Ascending aorta (tissue), 2 donors: ENCODE measurements around the gene STIM1. TPM values are rescaled to one million over a fixed set of nuclear protein-coding genes. Genes with fewer than 3 reads are reported as not detected.

Source experiments
- DNase-seq, 2 donors: peaks; one replicate each; pipeline ENCODE4 v3.0.0-alpha.2; 2019; ENCODE audit warnings: low spot score in 2 of 2
- H3K27ac ChIP-seq, 2 donors: fragments of 200-600 bp; sonication (generic); one replicate each; pipeline ENCODE4 v1.5.1; 2016 to 2017; ENCODE audit warnings: mild to moderate bottlenecking in 1 of 2
- H3K27me3 ChIP-seq: fragments of 200-600 bp; sonication (generic); one replicate; pipeline ENCODE4 v1.5.1; 2017
- H3K36me3 ChIP-seq, 2 donors: fragments of 200-600 bp; sonication (generic); one replicate each; pipeline ENCODE4 v1.5.1; 2016
- H3K4me1 ChIP-seq, 2 donors: fragments of 200-600 bp; sonication (generic); one replicate each; pipeline ENCODE4 v1.5.1; 2016 to 2017; ENCODE audit warnings: mild to moderate bottlenecking in 1 of 2
- H3K4me3 ChIP-seq, 2 donors: fragments of 200-600 bp; sonication (generic); one replicate each; pipeline ENCODE4 v1.5.1; 2016 to 2017; ENCODE audit warnings: mild to moderate bottlenecking in 1 of 2
- H3K9me3 ChIP-seq, 2 donors: fragments of 200-600 bp; sonication (generic); one replicate each; pipeline ENCODE4 v1.5.1; 2016
- intact Hi-C: fragments of 100-400 bp; cut with DNase I; formaldehyde crosslinking; loops from one replicate; pipeline ENCODE4 v1.15.1; 2023
- total RNA-seq: library from RNA; depleted of rRNA; stranded (reverse); fragments of >200 nt; gene quantifications from one replicate; pipeline ENCODE4 v1.1.0, GENCODE V29; 2016
- TF ChIP-seq, protein P1 (sequence below), 3 experiments: fragments of 200-600 bp in 2 of 3; fragments of 450-650 bp in 1 of 3; sonication (generic) in 2 of 3; IDR thresholded peaks; one replicate each; pipeline ENCODE4 v1.5.1; 2016 to 2019; ENCODE audit warnings: antibody characterized with exemption in 3 of 3, mild to moderate bottlenecking in 1 of 3, moderate library complexity in 1 of 3

Gene STIM1
- total RNA-seq, 1 donor from 2014 or later = 48.1 TPM

DNA sequence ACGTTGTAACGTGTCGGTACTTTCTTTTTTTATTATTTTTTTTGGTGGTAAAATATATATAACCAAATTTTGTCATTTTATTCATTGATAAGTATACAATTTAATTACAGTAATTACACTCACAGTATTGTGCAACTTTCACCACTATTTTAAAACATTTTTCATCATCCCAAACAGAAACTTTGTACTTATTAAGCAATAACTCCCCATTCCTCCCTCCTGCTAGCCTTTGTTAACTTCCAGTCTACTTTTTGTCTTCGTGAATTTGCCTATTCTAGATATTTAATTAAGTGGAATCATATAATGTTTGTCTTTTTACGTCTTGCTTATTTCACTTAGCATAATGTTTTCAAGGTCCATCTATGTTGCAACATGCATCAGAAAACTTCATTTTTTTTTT lies 58.5 kb downstream of the STIM1 start:
- H3K9me3 ChIP-seq = no peaks in the 10 kb centered on the region
- TF ChIP-seq, protein P1, sequence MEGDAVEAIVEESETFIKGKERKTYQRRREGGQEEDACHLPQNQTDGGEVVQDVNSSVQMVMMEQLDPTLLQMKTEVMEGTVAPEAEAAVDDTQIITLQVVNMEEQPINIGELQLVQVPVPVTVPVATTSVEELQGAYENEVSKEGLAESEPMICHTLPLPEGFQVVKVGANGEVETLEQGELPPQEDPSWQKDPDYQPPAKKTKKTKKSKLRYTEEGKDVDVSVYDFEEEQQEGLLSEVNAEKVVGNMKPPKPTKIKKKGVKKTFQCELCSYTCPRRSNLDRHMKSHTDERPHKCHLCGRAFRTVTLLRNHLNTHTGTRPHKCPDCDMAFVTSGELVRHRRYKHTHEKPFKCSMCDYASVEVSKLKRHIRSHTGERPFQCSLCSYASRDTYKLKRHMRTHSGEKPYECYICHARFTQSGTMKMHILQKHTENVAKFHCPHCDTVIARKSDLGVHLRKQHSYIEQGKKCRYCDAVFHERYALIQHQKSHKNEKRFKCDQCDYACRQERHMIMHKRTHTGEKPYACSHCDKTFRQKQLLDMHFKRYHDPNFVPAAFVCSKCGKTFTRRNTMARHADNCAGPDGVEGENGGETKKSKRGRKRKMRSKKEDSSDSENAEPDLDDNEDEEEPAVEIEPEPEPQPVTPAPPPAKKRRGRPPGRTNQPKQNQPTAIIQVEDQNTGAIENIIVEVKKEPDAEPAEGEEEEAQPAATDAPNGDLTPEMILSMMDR (IDR thresholded peaks at IDR 0.05) = no peak
- intact Hi-C loops = no loop called here
- no peaks in the 10 kb centered on the region for H3K4me1 ChIP-seq
- no peak overlapping the region for H3K27ac ChIP-seq
- no peaks in the 10 kb centered on the region for H3K36me3 ChIP-seq
- H3K27me3 ChIP-seq = no peaks in the 10 kb centered on the region
- no peak for DNase-seq
- no peak overlapping the region for H3K4me3 ChIP-seq

DNA sequence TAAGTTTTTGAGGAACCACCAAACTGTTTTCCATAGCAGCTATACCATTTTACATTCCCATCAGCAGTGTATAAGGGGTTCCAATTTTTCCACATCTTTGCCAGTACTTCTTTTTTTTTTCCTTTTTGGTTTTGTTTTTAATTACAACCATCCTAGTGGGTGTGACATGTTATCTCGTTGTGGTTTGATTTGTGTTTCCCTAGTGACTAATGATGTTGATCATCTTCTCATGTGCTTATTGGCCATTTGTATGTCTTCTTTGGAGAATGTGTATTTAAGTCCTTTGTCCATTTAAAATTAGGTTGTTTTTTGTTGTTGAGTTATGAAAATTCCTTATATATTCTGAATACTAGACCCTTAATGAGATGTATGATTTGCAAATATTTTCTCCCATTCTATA lies 59.3 kb downstream of the STIM1 start:
- DNase-seq = no peak
- TF ChIP-seq, protein P1 (IDR thresholded peaks at IDR 0.05) = no peak
- H3K36me3 ChIP-seq = no peaks in the 10 kb centered on the region
- no peaks in the 10 kb centered on the region for H3K4me1 ChIP-seq
- no peaks in the 10 kb centered on the region for H3K9me3 ChIP-seq
- no peak overlapping the region for H3K4me3 ChIP-seq
- H3K27me3 ChIP-seq = no peaks in the 10 kb centered on the region
- no peak overlapping the region for H3K27ac ChIP-seq
- intact Hi-C loops = no loop called here

DNA sequence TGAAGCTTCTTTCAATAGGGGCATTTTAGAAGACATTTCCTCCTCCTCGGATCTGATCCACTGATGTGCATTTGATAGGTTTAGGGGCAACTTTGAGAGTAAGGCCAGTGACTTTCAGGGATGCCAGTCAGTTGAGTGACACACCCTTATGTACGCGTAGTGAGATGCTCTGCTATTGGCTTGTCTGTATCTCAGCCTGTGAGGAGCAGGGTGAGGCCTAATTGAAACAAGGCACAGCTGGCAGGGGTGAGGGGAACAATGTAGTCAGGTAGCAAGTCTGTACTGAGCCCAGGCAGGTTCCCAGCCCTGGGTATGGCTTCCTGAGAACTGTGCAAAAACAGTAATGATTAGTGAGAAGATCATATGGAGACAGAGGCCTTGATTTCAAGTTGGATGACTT lies 61.5 kb downstream of the STIM1 start:
- no peak overlapping the region for H3K4me3 ChIP-seq
- no peaks in the 10 kb centered on the region for H3K9me3 ChIP-seq
- H3K27ac ChIP-seq = no peak overlapping the region
- no peak for DNase-seq
- intact Hi-C loops = no loop called here
- no peaks in the 10 kb centered on the region for H3K4me1 ChIP-seq
- no peaks in the 10 kb centered on the region for H3K36me3 ChIP-seq
- TF ChIP-seq, protein P1 (IDR thresholded peaks at IDR 0.05) = no peak
- H3K27me3 ChIP-seq = no peaks in the 10 kb centered on the region

DNA sequence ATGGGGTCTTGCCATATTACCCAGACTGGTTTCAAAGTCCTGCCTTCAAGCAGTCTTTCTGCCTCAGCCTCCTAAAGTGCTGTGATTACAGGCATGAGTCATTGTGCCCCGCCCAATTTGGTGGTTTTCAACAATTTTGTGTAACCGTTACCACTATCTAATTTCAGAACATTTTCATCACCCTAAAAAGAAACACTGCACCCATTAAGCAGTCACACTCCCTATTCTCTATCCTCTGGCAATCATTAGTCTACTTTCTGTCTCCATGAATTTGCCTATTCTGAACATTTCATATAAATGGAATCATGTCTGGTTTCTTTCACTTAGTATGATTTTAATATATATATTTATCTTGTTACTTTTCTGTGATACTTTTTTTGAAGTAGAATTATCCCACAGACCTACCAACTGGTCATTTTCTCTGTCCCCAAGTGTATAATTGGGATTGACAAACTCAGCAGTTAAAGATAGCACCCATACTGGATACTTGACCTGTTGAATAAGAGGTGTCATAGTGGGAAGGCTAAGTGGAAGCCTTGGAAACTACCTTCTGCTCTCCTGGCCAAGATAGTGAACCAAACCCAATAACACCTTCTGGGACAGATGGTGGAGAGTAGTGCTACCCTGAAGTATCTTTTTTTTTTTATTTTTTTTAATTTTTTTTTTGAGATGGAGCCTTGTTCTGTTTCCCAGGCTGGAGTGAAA lies 64.8 kb downstream of the STIM1 start:
- peak; percentile 16 to 69 for DNase-seq
- intact Hi-C loops = no loop called here
- TF ChIP-seq, protein P1 (IDR thresholded peaks at IDR 0.05) = no peak
- H3K9me3 ChIP-seq = no peaks in the 10 kb centered on the region
- H3K36me3 ChIP-seq = no peaks in the 10 kb centered on the region
- H3K4me3 ChIP-seq = no peak overlapping the region
- no peaks in the 10 kb centered on the region for H3K27me3 ChIP-seq
- no peak overlapping the region for H3K27ac ChIP-seq
- H3K4me1 ChIP-seq = no peaks in the 10 kb centered on the region

DNA sequence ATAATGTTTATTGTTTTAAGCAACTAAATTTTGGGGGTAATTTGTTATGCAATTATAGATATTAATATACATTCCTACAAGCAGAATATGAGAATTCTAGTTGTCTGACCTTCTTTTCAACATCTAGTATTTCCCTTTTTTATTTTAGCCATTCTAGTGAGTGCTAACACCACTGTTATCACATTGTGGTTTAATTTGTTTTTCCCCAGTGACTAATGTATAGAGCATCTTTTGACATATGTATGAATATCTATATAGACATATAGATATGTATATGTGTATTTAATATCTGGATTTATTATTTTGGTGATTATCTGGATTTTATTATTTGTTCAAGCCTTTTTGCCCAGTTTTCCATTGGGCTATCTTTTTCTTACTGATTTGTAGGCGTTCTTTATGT lies 66.6 kb downstream of the STIM1 start:
- H3K4me1 ChIP-seq = no peaks in the 10 kb centered on the region
- intact Hi-C loops = no loop called here
- no peaks in the 10 kb centered on the region for H3K27me3 ChIP-seq
- H3K9me3 ChIP-seq = no peaks in the 10 kb centered on the region
- TF ChIP-seq, protein P1 (IDR thresholded peaks at IDR 0.05) = no peak
- H3K4me3 ChIP-seq = no peak overlapping the region
- DNase-seq = no peak
- no peaks in the 10 kb centered on the region for H3K36me3 ChIP-seq
- H3K27ac ChIP-seq = no peak overlapping the region

DNA sequence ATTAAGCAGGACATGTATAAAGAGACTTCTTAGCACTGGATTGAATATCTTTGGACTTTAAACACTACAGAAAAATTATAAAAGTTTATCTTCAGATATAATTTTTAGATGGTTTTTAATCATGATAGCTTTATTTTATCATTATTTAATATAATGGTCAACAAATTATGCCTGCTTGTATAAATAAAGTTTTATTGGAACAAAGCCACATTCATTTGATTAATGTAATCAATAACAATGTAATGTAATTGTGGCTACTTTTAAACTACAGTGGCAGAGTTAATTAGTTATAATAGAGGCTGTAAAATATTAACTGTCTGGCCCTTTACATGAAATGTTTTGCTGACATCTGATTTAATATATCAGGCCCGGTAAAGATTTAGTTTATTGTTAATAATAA lies 70.0 kb downstream of the STIM1 start:
- DNase-seq = no peak
- TF ChIP-seq, protein P1 (IDR thresholded peaks at IDR 0.05) = no peak
- Histone ChIP-seq H3K27me3 (no peaks in the 10 kb centered on the region), H3K36me3 (no peaks in the 10 kb centered on the region), H3K4me3 (no peak overlapping the region), H3K4me1 (peaks cover 0 to 9% of the 10 kb centered on the region in 2 donors), H3K27ac (no peak overlapping the region), H3K9me3 (no peaks in the 10 kb centered on the region)
- intact Hi-C loops = no loop called here
